Measurements from ENCODE around the gene EYA4.
"Not testable (repeated sequence)": the region's sequence is repeated elsewhere in the genome, so short reads cannot be mapped to it uniquely, and the experiment has no call there.

EYA4 gene

DNA sequence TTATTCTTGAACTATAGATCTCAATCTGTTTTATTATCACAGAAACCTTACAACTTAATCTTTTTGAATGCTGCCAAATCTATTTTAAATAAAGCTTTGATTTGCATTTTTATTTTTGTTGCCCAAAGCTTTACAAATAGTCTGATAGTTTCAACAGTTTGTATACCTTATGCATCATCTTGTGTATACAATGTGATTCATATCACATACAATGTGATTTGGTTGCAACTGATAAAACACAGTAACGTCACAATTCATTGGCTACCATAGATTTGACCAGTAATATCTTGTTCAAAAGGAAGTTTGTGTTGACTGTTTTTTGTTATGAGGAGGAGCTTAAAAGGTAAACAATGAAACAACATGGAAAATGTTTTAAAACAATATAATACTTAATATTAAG lies 110.9 kb downstream of the EYA4 start:
- DNase-seq = no peak
- no peak for ATAC-seq

DNA sequence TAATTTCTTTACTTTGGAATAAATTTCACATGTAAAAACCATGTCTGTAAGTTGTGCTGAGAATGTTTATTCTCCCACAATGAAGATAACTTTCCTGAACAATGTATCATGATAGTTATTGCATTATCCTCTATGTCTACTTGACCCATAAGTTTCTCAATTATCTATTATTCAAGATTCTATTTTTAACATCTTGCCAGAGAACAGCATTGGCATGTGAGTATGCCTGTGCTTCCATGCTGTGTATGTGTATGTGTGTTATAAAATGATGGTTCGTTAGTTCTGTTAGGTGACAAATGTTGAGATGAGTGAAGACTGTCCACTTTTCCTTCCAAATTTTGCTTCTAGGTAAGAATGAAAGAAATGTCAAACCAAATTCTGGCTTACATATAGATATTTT lies 111.9 kb downstream of the EYA4 start:
- no peak for DNase-seq
- no peak for ATAC-seq

DNA sequence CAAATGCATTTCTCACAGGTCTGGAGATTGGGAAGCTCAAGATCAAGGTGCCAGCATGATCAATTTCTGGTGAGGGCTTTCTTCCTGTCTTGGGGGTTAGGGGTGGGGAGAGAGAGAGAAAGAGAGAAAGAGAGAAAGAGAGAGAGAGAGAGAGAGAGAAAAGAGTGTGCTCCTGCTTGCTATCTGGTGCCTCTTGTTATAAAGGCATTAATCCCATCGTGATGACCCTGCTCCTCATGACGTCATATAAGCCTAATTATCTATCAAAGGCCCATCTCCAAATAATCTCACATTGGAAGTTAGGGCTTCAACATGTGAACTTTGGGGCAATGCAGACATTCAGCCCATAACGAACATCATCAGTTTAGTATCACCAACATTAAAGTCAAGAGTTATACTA lies 114.8 kb downstream of the EYA4 start:
- DNase-seq = no peak
- ATAC-seq = no peak

DNA sequence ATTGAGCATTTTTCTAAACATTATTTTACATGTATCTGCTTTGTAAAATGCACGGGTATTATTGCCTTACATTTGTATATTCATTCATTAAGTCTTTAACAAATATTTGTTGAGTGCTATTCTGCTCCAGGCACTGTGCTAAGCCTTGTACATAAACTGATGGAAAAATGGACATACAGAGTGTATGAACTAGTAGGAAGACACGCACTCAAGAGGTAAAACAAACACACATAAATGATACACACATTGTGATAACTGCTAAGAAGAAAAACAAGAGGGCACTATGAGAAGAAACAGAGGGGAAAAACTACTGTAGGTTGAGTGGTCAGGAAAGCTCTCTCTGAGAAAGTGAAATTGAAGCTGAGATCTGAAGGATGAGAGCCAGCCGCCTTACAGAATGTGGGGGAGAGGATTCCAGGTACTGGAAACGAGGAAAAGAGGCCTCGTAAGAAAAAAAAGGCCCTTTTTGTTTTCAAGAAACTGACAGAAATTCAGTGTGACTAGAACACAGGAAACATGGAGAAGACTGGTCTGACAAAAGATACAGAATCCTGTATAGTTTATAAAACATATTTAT lies 117.5 kb downstream of the EYA4 start:
- DNase-seq (no peak), ATAC-seq (no peak)

DNA sequence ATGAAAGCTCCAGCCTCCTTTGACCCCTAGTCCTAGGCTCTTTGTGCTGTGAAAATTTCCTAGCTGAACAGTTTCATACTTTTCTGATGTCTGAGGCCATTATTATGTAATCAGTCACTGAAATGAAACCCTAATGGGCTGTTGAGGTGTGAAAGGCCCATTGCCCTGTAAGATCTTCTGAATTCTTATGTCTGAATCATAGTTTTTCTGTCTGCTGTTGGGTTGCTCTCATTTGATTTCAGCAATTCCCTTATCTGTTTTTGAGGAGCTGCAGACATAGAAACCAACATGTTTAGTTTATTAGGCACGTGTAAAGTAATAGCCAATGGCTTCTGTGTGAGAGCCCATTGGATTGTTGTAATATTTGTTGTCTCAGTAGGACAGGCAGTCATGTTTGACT lies 118.1 kb downstream of the EYA4 start:
- DNase-seq (no peak), ATAC-seq (no peak)

DNA sequence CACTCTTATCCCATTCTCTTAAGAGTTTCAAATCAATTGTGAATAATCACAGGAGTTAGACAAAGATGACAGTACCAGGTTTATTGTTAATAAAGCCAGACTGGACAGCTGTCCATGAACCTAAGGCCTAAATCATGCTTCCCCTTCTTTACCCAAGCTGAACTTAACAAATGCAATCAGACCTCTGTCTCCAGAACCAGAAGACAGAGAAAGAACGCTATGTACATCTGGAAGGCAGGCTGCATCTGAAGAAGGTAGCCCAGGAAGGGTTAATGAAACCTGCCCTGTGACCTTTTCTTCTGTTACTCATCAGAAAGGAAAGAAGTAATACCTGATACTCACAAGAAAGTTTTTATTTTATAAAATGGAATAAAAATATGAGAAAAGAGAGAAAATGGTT lies 118.6 kb downstream of the EYA4 start:
- no peak for ATAC-seq
- DNase-seq = no peak

DNA sequence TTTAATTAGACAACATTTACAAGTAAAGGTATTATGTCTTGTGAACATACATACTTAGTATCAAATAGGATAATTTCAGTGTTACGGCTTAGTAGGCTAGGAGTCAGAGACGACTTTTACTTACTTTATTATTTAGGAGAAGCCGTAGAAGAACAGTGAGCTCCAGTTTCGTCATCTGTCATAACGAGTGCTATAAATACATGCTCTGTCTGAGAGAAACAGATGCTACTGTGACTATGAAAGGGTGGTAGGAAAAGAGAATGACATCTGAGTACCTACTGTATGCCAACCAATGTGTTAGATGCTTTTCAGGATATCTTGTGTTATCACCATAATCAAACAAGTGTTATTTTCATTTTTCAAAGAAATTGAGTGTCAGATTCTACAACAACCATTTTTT lies 119.0 kb downstream of the EYA4 start:
- ATAC-seq = no peak
- no peak for DNase-seq

DNA sequence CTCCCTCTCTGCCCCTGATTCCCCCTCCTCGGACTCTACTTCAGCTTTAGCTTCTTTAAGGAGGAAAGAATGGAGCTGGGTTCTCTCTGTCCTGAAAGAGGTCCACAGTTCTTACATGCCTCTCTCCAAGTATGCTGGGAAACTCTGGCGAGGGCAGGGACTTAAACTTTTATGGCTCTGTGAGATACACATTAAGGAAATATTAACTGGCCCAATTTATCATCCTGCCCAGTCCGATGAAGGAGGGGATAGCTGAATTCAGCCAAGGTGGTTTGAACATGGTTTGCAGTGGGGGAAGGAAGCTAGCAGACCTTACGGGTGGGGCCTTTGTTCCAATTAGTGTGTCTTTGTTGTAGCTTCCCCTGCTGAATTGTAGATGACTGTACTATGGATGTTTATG lies 121.7 kb downstream of the EYA4 start:
- ATAC-seq = no peak
- no peak for DNase-seq

DNA sequence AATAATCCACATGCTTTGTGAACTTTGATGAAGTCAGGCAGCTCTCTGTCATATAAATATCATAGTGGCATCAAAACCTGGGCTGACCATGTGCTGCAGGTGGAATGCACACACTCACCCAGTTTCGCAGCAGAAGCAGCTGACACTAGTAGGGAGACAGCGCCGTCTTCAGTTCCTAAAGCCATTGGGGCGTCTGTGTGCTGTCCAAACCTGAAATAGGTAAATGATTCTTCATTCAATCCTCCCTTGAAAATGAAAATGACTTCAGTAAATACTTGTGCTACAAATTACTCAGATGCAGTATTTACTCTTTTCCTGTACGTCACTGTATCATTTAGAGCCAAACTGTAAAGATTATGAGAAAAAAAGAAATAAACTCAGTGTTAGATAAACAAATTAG lies 127.5 kb downstream of the EYA4 start:
- no peak for DNase-seq
- no peak for ATAC-seq

DNA sequence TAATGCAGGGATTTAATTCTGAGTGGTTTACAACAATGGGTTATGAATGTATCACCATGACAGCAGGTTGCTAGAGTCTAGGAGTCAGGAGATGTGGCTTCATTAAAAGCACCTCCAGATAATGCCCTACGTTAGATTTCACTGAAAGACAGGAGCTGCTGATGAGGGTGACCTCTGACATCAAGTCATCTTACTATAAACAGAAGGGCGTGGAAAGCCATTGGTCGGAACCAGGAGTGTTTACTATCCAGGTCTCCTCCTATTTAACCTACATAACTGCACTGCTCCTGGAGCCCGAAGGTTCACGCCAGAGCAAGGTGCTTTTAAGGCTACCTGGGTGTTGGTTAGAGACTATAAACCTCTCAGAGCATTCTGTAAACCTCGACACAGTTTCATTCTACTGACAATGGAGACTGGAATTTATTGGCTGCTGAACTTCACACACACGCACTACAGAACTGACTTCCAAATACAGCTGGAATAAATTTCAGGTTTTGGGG lies 128.7 kb downstream of the EYA4 start:
- DNase-seq (no peak), ATAC-seq (no peak)

DNA sequence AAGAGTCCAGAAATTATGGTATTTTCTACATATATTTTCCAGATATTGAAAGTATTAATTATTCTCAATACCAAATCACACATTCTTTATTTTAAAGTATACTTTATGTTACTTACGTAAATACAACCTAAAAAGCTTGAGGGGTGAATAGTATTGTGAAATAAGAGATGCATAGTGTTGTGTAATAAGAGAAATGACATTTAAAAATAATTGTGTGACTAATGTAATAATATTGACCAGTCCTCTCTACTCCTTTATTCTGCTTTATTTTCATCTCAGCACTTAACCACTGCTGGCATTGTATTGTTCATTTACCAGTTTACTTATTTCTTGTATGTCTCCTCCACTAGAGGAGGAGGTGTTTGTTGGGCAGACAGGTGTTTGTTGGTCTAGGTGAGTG lies 135.6 kb downstream of the EYA4 start:
- DNase-seq = no peak
- no peak for ATAC-seq

DNA sequence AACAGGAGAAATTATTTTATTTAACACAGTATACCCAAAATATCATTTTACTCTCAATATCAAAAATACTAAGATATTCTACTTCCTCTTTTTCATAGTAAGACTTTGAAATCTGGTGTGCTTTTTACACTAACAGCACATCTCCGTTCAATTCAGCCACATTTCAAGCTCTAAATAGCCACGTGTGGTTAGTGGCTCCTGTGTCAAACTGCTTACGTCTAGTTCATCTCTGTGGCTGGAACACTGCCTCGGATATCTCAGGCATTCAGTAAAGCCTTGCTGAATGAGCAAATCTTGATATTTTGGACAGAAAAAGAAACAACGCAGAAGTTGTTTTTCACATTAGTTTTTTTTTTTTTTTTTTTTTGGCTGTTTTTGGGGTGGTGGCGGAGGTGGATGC lies 136.1 kb downstream of the EYA4 start:
- no peak for ATAC-seq
- no peak for DNase-seq

DNA sequence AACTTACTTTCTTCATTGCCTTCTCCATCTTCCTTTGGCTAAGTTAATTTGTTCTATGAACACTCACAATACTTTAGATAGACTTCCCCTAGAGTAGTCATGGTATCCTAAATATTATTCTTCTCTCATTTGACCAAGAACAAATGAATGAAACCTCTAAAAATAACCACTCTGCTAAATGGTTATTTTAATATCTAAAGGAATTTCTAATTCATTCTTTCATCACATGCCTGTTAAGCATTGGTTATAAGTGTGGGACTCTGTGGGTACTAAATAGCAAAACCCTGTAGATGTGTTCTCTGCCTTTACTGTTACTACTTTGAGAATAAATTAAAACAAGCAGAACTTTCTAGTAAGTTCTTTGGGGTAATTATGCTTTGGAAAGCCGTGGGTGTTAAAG lies 138.9 kb downstream of the EYA4 start:
- ATAC-seq (no peak), DNase-seq (no peak)

DNA sequence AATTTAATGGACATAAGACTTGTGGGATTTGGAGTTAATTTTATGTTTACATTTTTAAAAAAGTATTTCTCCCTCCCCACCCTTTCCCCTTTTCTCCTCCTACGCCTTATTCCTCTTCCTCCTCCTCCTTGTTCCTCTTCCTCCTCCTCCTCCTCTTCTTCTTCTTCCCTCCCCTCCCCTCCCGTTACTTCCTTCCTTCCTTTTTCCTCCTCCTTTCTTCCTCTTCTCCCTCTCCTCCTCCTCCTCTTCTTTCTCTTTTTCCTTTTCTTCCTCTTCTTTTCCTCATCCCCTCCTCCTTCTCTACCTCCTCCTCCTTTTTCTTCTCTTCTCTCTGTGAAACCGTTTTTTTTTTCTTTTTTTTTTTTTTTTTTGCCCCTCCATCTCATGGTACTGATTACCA lies 139.6 kb downstream of the EYA4 start:
- no peak for ATAC-seq

DNA sequence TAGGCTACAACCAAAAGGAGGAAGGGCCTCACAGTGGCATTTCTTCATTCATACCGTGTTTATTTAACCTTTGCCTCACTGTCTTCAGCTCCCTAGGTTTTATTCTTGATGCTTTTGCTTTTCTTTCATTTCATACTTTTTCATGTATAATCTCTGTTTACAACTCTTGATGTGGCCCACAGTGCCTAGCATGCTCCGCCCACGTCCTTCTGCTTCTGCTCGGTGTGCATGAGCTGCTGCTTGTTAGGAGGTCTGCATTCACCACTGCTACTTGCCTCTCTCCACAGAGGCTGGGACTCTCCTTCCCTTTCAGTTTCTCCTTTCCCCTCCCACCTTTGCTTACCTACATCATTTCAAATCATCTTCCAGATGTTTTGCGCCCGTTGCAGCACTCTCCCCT lies 147.6 kb downstream of the EYA4 start:
- ATAC-seq (no peak), DNase-seq (no peak)

More for the DNA sequence above, 139.6 kb downstream of the EYA4 start:
- DNase-seq = no peak

DNA sequence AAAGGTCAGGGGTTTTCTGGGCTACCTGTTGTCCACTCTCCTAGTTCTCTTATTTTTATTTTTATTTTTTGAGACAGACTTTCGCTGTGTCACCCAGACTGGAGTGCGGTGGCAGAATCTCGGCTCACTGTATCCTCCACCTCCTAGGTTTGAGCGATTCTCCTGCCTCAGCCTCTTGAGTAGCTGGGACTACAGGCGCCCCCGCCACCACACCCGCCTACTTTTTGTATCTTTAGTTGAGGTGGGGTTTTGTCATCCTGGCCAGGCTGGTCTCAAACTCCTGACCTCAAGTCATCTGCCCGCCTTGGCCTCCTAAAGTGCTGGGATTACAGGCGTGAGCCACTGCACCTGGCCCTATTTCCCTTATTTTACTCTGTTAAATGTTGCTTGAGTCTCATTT lies 149.0 kb downstream of the EYA4 start:
- no peak for ATAC-seq
- DNase-seq = no peak

DNA sequence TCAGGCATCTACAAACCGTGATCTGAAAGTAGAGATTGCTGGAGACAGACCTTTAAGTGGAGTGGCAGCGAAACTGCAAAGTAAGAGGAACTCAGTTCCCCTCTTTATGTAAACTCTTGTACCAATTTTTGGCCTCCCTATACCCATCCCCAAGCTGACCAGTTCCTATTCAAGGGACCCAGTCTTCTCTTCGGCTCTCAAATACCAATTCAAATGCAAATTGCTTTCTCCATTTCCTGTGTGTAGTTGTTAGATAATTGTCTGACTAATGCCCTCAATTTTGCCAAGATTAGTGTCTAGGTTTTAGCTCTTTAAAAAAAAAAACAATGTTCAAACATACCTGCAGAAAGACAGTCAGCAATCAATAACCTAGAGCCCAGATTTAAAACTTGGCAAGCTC lies 150.9 kb downstream of the EYA4 start:
- DNase-seq = no peak
- ATAC-seq = no peak

DNA sequence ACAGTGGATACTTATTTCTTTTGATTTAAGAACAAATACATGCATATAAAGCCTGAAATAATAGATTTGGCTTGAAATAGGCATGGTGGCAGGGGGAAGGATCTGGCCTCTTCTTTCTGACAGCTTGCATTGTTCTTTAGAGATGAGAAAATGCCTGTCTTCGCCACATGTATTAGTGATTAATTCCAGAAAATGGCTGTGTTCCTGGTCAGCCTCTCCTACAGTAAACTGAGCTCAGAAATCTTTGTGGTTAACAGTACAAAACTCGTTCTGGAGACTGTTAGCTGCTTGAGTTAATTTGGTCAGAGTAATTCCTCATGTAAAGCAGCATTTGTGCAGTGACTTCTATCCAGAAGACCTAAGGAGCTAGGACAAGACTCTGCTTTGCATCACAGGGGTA lies 151.5 kb downstream of the EYA4 start:
- ATAC-seq (no peak), DNase-seq (no peak)

DNA sequence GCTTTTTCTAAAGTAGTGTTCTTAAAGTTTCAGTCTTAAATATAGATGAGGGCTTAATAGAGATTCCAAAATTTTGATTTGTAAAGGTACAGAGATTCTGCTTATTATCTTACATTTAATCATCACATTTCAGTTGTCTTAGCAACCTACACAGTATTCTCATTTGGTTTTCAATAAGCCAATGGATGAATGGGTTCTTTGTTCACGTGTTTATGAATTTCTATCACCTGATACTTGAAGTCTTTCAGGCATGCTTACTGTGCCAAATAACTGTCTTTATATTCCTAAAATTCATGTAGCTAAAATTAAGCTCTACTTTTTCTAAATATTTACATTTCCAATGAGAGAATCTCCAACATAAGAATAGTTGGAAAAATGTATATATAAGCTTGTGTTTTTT lies 152.7 kb downstream of the EYA4 start:
- ATAC-seq (no peak), DNase-seq (no peak)

DNA sequence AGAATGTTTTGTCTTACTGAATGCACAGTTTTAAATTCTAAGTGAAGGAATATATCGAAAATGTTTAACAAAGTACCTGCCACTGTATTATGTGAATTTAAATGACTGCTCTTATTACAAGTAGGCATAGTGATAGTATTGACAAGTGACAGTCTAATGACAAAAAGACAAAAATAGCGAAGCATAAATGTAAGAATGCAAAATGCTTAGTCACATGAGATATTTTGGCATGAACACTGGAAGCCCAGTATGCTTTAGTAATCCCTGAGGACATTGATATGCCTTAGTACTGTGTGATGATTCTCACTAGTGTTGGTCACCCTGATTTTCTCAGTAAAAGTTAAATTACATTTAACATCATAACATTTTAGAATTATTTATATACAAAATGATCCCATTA lies 153.5 kb downstream of the EYA4 start:
- ATAC-seq = no peak
- no peak for DNase-seq

DNA sequence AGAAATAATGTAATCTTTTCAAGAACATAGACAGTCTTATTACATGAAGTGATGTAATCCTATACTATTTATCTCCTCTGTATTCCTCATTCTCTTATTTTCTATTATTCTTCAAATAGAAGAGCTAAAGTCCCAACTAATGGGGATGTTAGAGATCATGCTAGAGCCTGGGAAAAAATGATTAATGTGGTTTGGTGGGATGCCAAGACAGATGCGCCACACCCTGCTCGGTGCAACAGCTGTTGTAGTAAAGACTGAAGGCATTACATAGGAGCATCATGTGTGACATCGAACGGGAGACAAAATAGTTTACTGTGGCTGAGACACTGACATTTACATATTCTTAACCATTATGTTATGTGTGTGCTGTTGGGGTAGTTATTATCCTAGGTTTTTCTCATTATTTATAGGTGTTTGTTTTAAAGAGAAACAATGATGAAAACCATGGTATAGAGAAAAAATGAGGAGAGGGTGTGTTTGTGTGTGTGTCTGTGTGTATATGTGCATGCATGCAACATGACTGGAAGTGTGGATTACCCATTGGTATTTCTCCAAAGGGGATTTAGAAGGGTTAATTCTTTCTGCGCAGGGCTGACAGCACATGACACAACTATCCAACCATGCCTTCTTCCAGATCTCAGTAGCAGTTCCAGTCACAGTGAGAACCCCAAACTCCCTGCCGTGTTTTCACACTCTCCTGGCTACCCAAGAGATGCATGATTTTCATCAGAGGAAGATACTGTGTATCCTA lies 155.3 kb downstream of the EYA4 start:
- DNase-seq (no peak), ATAC-seq (no peak)

DNA sequence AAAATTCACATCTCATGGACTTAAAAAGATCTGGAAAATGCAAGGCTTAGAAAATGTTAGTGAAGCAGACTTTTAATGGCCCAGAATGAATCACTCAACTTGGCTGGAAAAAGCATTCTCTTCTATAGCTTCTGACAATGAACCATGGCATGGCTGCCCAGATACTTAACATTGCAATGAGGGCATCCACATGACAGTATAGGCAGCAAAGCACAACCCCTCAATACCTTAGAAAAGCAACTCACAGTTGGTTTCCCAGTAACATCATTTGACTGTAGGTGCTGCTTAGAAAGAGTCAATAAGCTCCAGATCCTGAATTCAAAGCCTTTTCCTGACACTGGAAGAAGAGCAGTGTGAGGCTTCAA lies 155.8 kb downstream of the EYA4 start:
- ATAC-seq (no peak), DNase-seq (no peak)

DNA sequence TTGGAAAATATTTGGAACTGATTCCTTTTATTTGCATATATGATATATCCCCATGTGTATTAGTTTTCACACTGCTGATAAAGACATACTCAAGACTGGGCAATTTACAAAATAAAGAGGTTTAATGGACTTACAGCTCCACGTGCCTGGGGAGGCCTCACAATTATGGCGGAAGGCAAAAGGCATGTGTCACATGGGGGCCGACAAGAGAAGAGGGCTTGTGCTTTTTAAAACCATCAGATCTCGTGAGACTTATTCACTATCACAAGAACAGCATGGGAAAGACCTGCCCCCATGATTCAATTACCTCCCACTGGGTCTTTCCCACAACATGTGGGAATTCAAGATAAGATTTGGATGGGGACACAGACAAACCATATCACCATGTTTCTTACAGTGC lies 156.4 kb downstream of the EYA4 start:
- ATAC-seq, DNase-seq: not testable (repeated sequence)

DNA sequence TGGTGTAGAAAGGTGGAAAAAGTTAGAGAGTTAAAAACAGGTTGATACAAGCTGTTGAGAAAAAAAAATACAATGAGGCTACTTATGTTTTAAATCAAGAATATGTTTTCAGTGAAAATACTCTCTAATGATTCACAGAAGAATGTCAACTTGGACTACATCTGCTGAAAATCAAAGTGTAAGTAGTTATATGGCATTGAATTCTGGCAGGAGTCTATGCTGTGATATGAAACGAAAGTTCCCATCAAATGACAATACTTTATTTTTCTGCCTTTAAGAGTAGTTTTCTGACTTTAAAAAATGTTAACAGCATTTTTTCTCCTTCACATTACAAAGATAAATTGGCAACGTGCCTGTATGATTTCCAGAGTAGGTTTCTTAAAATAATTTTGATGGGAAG lies 158.3 kb downstream of the EYA4 start:
- no peak for ATAC-seq
- no peak for DNase-seq
